Esophagus (tissue), 2 donors: ENCODE data around the gene SIRT1. TPM values are rescaled to one million over a fixed set of nuclear protein-coding genes. Genes with fewer than 3 reads are reported as not detected.
A peak's percentile ranks its signal among the peaks of the same experiment; 100 is the strongest.
"Not testable (repeated sequence)": the region's sequence is repeated elsewhere in the genome, so short reads cannot be mapped to it uniquely, and the experiment has no call there.

ENCODE experiments used
- H3K27ac ChIP-seq, 2 donors: one replicate each; pipeline ENCODE4 v1.5.1; 2013; ENCODE audit warnings: low read depth in 2 of 2, mild to moderate bottlenecking in 2 of 2, inconsistent platforms in 1 of 2, low read length in 1 of 2, moderate library complexity in 1 of 2
- H3K27me3 ChIP-seq, 2 donors: one replicate each; pipeline ENCODE4 v1.6.1; 2013; ENCODE audit warnings: low read length in 2 of 2, control low read depth in 1 of 2, mild to moderate bottlenecking in 1 of 2; ENCODE audit not compliant: insufficient read depth in 2 of 2, control insufficient read depth in 1 of 2
- H3K36me3 ChIP-seq, 2 donors: one replicate each; pipeline ENCODE4 v1.6.1; 2013; ENCODE audit warnings: low read length in 1 of 2; ENCODE audit not compliant: control insufficient read depth in 2 of 2, insufficient read depth in 2 of 2
- H3K4me1 ChIP-seq, 2 donors: one replicate each; pipeline ENCODE4 v1.6.1; 2013; ENCODE audit warnings: low read length in 1 of 2; ENCODE audit not compliant: control insufficient read depth in 2 of 2, insufficient read depth in 2 of 2
- H3K4me3 ChIP-seq, 2 donors: one replicate each; pipeline ENCODE4 v1.5.1; 2013; ENCODE audit warnings: low read length in 2 of 2, mild to moderate bottlenecking in 2 of 2, low read depth in 1 of 2, moderate library complexity in 1 of 2
- H3K9me3 ChIP-seq, 2 donors: one replicate each; pipeline ENCODE4 v1.6.1; 2013; ENCODE audit warnings: mild to moderate bottlenecking in 2 of 2, low read depth in 1 of 2, low read length in 1 of 2, moderate library complexity in 1 of 2; ENCODE audit not compliant: control insufficient read depth in 2 of 2, insufficient read depth in 1 of 2
- WGBS, 2 donors: extraction: QIAGEN DNeasy Blood & Tissue Kit; methylation state at CpG; one replicate each; pipeline ENCODE4 v1.1.7; 2013; 5-methylcytosine and 5-hydroxymethylcytosine counted together
- polyA plus RNA-seq, 2 donors: library from polyadenylated mRNA; stranded (reverse); fragments of 200-250 nt; gene quantifications; one replicate each; pipeline ENCODE4 v1.2.3, GENCODE V29; 2013
- donor health status: healthy with polysubstance abuse.
- donor health status: Bipolar disorder and iron deficiency.

Gene SIRT1
- polyA plus RNA-seq = 1 to 10 TPM; 5.6 to 6.5 TPM

- H3K9me3 ChIP-seq = no peaks in the 10 kb centered on the region
- H3K27me3 ChIP-seq = no peaks in the 10 kb centered on the region
- H3K4me1 ChIP-seq = no peaks in the 10 kb centered on the region
- peak within 1 kb of the TSS; percentile 96 to 97 for H3K27ac ChIP-seq
- H3K36me3 ChIP-seq = peaks cover 0 to 5% of the 10 kb centered on the region in 2 donors
- whole genome bisulfite sequencing, 2 donors = 0 to 1% methylated on average over 58 to 62 of the region's 62 CpGs
- H3K4me3 ChIP-seq = peak within 1 kb of the TSS; percentile 71 to 85
Measured at GRCh38 chr10:67884313-67884841, at the start of gene SIRT1. SIRT1 (plus strand) TSS chr10:67884656; CDS start chr10:67884722, 66 bp downstream.

GRCh38 chr10:67835541-67836394, 48.7 kb upstream of the SIRT1 start:
- WGBS, 2 donors = 56 to 72% methylated on average over 6 of the region's 6 CpGs

GRCh38 chr10:67836488-67836887, 48.0 kb upstream of the SIRT1 start:
- Histone ChIP-seq H3K4me1 (no peaks in the 10 kb centered on the region), H3K27ac (no peak overlapping the region), H3K9me3 (no peaks in the 10 kb centered on the region), H3K27me3 (no peaks in the 10 kb centered on the region), H3K4me3 (no peak overlapping the region), H3K36me3 (no peaks in the 10 kb centered on the region)
- 44 to 52% methylated on average over 2 of the region's 2 CpGs for WGBS, 2 donors

More at GRCh38 chr10:67835541-67836394, 48.7 kb upstream of the SIRT1 start:
- H3K36me3 ChIP-seq, H3K27ac ChIP-seq, H3K9me3 ChIP-seq, H3K4me3 ChIP-seq, H3K27me3 ChIP-seq, H3K4me1 ChIP-seq: not testable (repeated sequence)

GRCh38 chr10:67836972-67837371, 47.5 kb upstream of the SIRT1 start:
- Histone ChIP-seq H3K36me3 (no peaks in the 10 kb centered on the region), H3K4me3 (no peak overlapping the region), H3K27ac (no peak overlapping the region), H3K4me1 (no peaks in the 10 kb centered on the region), H3K27me3 (no peaks in the 10 kb centered on the region), H3K9me3 (peaks cover 0 to 3% of the 10 kb centered on the region in 2 donors)
- WGBS, 2 donors = 58 to 60% methylated on average over 1 of the region's 1 CpG

GRCh38 chr10:67837541-67838314, 46.7 kb upstream of the SIRT1 start, which contains the start of gene DNAJC12:
DNAJC12 (minus strand) TSS chr10:67838188; CDS start chr10:67838011, 177 bp downstream.
- Histone ChIP-seq H3K4me3 (no peak within 1 kb of the TSS), H3K9me3 (peaks cover 0 to 4% of the 10 kb centered on the region in 2 donors), H3K36me3 (no peaks in the 10 kb centered on the region), H3K27ac (no peak within 1 kb of the TSS), H3K4me1 (no peaks in the 10 kb centered on the region), H3K27me3 (no peaks in the 10 kb centered on the region)
- 22 to 27% methylated on average over 5 of the region's 5 CpGs for WGBS, 2 donors

- not testable (repeated sequence) for H3K36me3 ChIP-seq, H3K4me1 ChIP-seq, H3K27ac ChIP-seq, H3K4me3 ChIP-seq, H3K9me3 ChIP-seq, H3K27me3 ChIP-seq
- WGBS, 2 donors = 95 to 97% methylated on average over 12 of the region's 12 CpGs
Measured at GRCh38 chr10:67839511-67839910, 44.9 kb upstream of the SIRT1 start.

GRCh38 chr10:67839951-67840350, 44.5 kb upstream of the SIRT1 start:
- H3K4me3 ChIP-seq = no peak overlapping the region
- 72 to 85% methylated on average over 3 of the region's 3 CpGs for WGBS, 2 donors

GRCh38 chr10:67841737-67842136, 42.7 kb upstream of the SIRT1 start:
- no peak overlapping the region for H3K27ac ChIP-seq
- no peaks in the 10 kb centered on the region for H3K27me3 ChIP-seq
- peaks cover 0 to 4% of the 10 kb centered on the region in 2 donors for H3K9me3 ChIP-seq
- H3K4me1 ChIP-seq = no peaks in the 10 kb centered on the region
- H3K4me3 ChIP-seq = no peak overlapping the region
- no peaks in the 10 kb centered on the region for H3K36me3 ChIP-seq

More at GRCh38 chr10:67839951-67840350, 44.5 kb upstream of the SIRT1 start:
- Histone ChIP-seq H3K4me1 (no peaks in the 10 kb centered on the region), H3K27ac (no peak overlapping the region), H3K36me3 (no peaks in the 10 kb centered on the region), H3K9me3 (peaks cover 0 to 4% of the 10 kb centered on the region in 2 donors), H3K27me3 (no peaks in the 10 kb centered on the region)

- WGBS, 2 donors = 66 to 89% methylated on average over 2 of the region's 2 CpGs
- Histone ChIP-seq H3K4me3 (no peak overlapping the region), H3K9me3 (peaks cover 0 to 4% of the 10 kb centered on the region in 2 donors), H3K36me3 (no peaks in the 10 kb centered on the region), H3K27ac (no peak overlapping the region), H3K27me3 (no peaks in the 10 kb centered on the region), H3K4me1 (no peaks in the 10 kb centered on the region)
Measured at GRCh38 chr10:67843284-67843683, 41.2 kb upstream of the SIRT1 start.
